A549 (cell line): Measurements from ENCODE around the gene TRIM2. TPM values are rescaled to one million over a fixed set of nuclear protein-coding genes. Genes with fewer than 3 reads are reported as not detected.

Experiments
- ATAC-seq, 2 experiments: fragments of 200-7000 bp in 1 of 2; fragments of >200 bp in 1 of 2; cut with Nextera tagmentation in 1 of 2; cut with Tn5 transposase in 1 of 2; 3 replicates each; pipeline versions ENCODE4 v1.8.0 to v1.9.1; 2018 to 2020; ENCODE audit warnings: mild to moderate bottlenecking in 1 of 2, moderate library complexity in 1 of 2
- CTCF ChIA-PET: fragments of 300-600 bp; sonication (Branson Sonifier 250); formaldehyde crosslinking; extraction: SDS; loops from one replicate; lab custom pipeline; 2021; ENCODE audit warnings: antibody characterized with exemption, inconsistent platforms; lab: Yijun Ruan, JAX
- POLR2A ChIA-PET: fragments of 350-600 bp; formaldehyde crosslinking; extraction: SDS; loops from one replicate; lab custom pipeline; 2021; ENCODE audit warnings: antibody characterized with exemption, inconsistent platforms; lab: Yijun Ruan, JAX
- DNase-seq, 2 experiments: peaks; one replicate each; pipeline versions ENCODE4 v3.0.0 to v3.0.0-alpha.2; 2011 to 2016; ENCODE audit warnings: low read depth in 1 of 2, low spot score in 1 of 2
- FAIRE-seq: peaks from 2 replicates; lab custom pipeline; 2011; peaks lifted over from hg19 to GRCh38; lab: Jason Lieb, UNC
- H3K27ac ChIP-seq, 2 experiments: fragments of >200 bp; sonication (Bioruptor Twin); formaldehyde crosslinking; 3 replicates each; pipeline ENCODE4 v1.5.1; 2016 to 2017
- H3K4me1 ChIP-seq: fragments of >200 bp; sonication (Bioruptor Twin); formaldehyde crosslinking; 3 replicates; pipeline ENCODE4 v1.6.1; 2016
- H3K4me2 ChIP-seq: fragments of >200 bp; sonication (Bioruptor Twin); formaldehyde crosslinking; 3 replicates; pipeline ENCODE4 v1.6.1; 2016
- H3K4me3 ChIP-seq: fragments of >200 bp; sonication (Bioruptor Twin); formaldehyde crosslinking; 3 replicates; pipeline ENCODE4 v1.5.1; 2016
- H3K9me3 ChIP-seq: fragments of >200 bp; sonication (Bioruptor Twin); formaldehyde crosslinking; 3 replicates; pipeline ENCODE4 v1.6.1; 2016
- ATOH8 ChIP-seq: fragments of 250-450 bp; sonication (Bioruptor Pico); IDR thresholded peaks from 2 replicates; pipeline ENCODE4 v1.5.0; 2020; ENCODE audit warnings: low read depth, mild to moderate bottlenecking, moderate library complexity
- BHLHE40 ChIP-seq: IDR thresholded peaks from 2 replicates; pipeline ENCODE4 v1.6.1; 2012; ENCODE audit warnings: low read depth, low read length, inconsistent platforms
- CEBPB ChIP-seq, 2 experiments: fragments of >200 bp in 1 of 2; sonication (Bioruptor Twin) in 1 of 2; formaldehyde crosslinking in 1 of 2; IDR thresholded peaks; 2 replicates each; pipeline ENCODE4 v1.6.1; 2012 to 2016
- CHD4 ChIP-seq: fragments of 200-600 bp; sonication (generic); IDR thresholded peaks from 2 replicates; pipeline ENCODE4 v1.6.1; 2016; ENCODE audit warnings: antibody characterized with exemption, mild to moderate bottlenecking, borderline replicate concordance
- E2F6 ChIP-seq: IDR thresholded peaks from 2 replicates; pipeline ENCODE4 v1.6.1; 2012; ENCODE audit warnings: low read depth, borderline replicate concordance
- EHF ChIP-seq: fragments of 250-450 bp; sonication (Bioruptor Pico); IDR thresholded peaks from 2 replicates; pipeline ENCODE4 v1.5.0; 2020; ENCODE audit warnings: mild to moderate bottlenecking
- ELK1 ChIP-seq: fragments of 150-350 bp; IDR thresholded peaks from 2 replicates; pipeline ENCODE4 v1.6.1; 2014; ENCODE audit warnings: low read depth, mild to moderate bottlenecking, low read length
- EP300 ChIP-seq, 2 experiments: fragments of >200 bp; sonication (Bioruptor Twin); formaldehyde crosslinking; IDR thresholded peaks; 2 replicates in 1 of 2; 3 replicates in 1 of 2; pipeline ENCODE4 v1.6.1; 2016 to 2017
- ESRRA ChIP-seq: fragments of 150-350 bp; IDR thresholded peaks from 2 replicates; pipeline ENCODE4 v1.6.1; 2014; ENCODE audit warnings: mild to moderate bottlenecking, low read length, borderline replicate concordance
- FOSL2 ChIP-seq, 2 experiments: fragments of 450-650 bp in 1 of 2; fragments of >200 bp in 1 of 2; sonication (Bioruptor Twin) in 1 of 2; formaldehyde crosslinking; IDR thresholded peaks; 2 replicates each; pipeline versions ENCODE4 v1.5.0 to v1.6.1; 2016 to 2020; ENCODE audit warnings: mild to moderate bottlenecking in 1 of 2, moderate library complexity in 1 of 2
- HES2 ChIP-seq: fragments of >200 bp; sonication (Bioruptor Twin); formaldehyde crosslinking; IDR thresholded peaks from 2 replicates; pipeline ENCODE4 v1.6.1; 2016
- HEYL ChIP-seq: fragments of 250-450 bp; sonication (Bioruptor Pico); IDR thresholded peaks from 2 replicates; pipeline ENCODE4 v1.8.0; 2021; ENCODE audit warnings: mild to moderate bottlenecking, moderate library complexity
- HMGXB4 ChIP-seq: fragments of 250-450 bp; sonication (Bioruptor Pico); IDR thresholded peaks from 2 replicates; pipeline ENCODE4 v1.5.0; 2021; ENCODE audit warnings: mild to moderate bottlenecking, moderate library complexity, borderline replicate concordance
- HOXA7 ChIP-seq: fragments of 250-450 bp; sonication (Bioruptor Pico); IDR thresholded peaks from 2 replicates; pipeline ENCODE4 v1.5.0; 2020; ENCODE audit warnings: mild to moderate bottlenecking, moderate library complexity
- HOXB13 ChIP-seq: fragments of 250-450 bp; sonication (Bioruptor Pico); IDR thresholded peaks from 2 replicates; pipeline ENCODE4 v1.5.0; 2020; ENCODE audit warnings: low read depth, mild to moderate bottlenecking, moderate library complexity
- JUNB ChIP-seq: fragments of >200 bp; sonication (Bioruptor Twin); formaldehyde crosslinking; IDR thresholded peaks from 2 replicates; pipeline ENCODE4 v1.6.1; 2016
- KDM1A ChIP-seq: fragments of 200-600 bp; sonication (generic); IDR thresholded peaks from 2 replicates; pipeline ENCODE4 v1.6.1; 2016; ENCODE audit warnings: low read depth, mild to moderate bottlenecking
- MAFK ChIP-seq: fragments of 450-650 bp; IDR thresholded peaks from 2 replicates; pipeline ENCODE4 v1.6.1; 2014; ENCODE audit not compliant: partially characterized antibody
- MYC ChIP-seq: IDR thresholded peaks from 2 replicates; pipeline ENCODE4 v1.6.1; 2012; ENCODE audit warnings: mild to moderate bottlenecking, inconsistent platforms, low read length, improper control_type of control experiment, borderline replicate concordance
- NFE2L2 ChIP-seq: fragments of 150-350 bp; conservative IDR thresholded peaks from 2 replicates; pipeline ENCODE4 v1.6.1; 2014; ENCODE audit warnings: low read length
- POLR2A ChIP-seq: IDR thresholded peaks from 2 replicates; pipeline ENCODE4 v1.6.1; 2012; ENCODE audit warnings: mild to moderate bottlenecking, low read length
- POLR2AphosphoS2 ChIP-seq: conservative IDR thresholded peaks from 2 replicates; pipeline ENCODE4 v1.6.1; 2012; ENCODE audit warnings: low read length, improper control_type of control experiment, inconsistent platforms
- RAD21 ChIP-seq, 2 experiments: fragments of >200 bp in 1 of 2; sonication (Bioruptor Twin) in 1 of 2; formaldehyde crosslinking in 1 of 2; IDR thresholded peaks in 1 of 2; conservative IDR thresholded peaks in 1 of 2; 2 replicates in 1 of 2; 3 replicates in 1 of 2; pipeline ENCODE4 v1.6.1; 2012 to 2018; ENCODE audit warnings: inconsistent platforms in 1 of 2
- REST ChIP-seq: fragments of 200-600 bp; sonication (generic); IDR thresholded peaks from 2 replicates; pipeline ENCODE4 v1.6.1; 2016; ENCODE audit warnings: antibody characterized with exemption, mild to moderate bottlenecking, moderate library complexity
- RFX5 ChIP-seq: fragments of 450-650 bp; IDR thresholded peaks from 2 replicates; pipeline ENCODE4 v1.7.1; 2014; ENCODE audit warnings: antibody characterized with exemption, mild to moderate bottlenecking, moderate library complexity
- SMC3 ChIP-seq: fragments of >200 bp; sonication (Bioruptor Twin); formaldehyde crosslinking; IDR thresholded peaks from 3 replicates; pipeline ENCODE4 v1.6.1; 2018; ENCODE audit warnings: inconsistent platforms
- SREBF2 ChIP-seq: fragments of 450-650 bp; IDR thresholded peaks from 2 replicates; pipeline ENCODE4 v1.6.1; 2014; ENCODE audit warnings: mild to moderate bottlenecking, moderate library complexity
- TFCP2L1 ChIP-seq: fragments of 250-450 bp; sonication (Bioruptor Pico); IDR thresholded peaks from 2 replicates; pipeline ENCODE4 v1.5.0; 2021; ENCODE audit warnings: mild to moderate bottlenecking
- ZSCAN20 ChIP-seq: fragments of 250-450 bp; sonication (Bioruptor Pico); IDR thresholded peaks from 2 replicates; pipeline ENCODE4 v1.8.0; 2022; ENCODE audit warnings: mild to moderate bottlenecking, moderate library complexity
- WGBS: methylation state at CpG from one replicate; pipeline ENCODE4 v1.1.6; 2017; ENCODE audit errors: missing lambda C conversion rate; 5-methylcytosine and 5-hydroxymethylcytosine counted together
- polyA plus RNA-seq, 4 experiments: library from polyadenylated mRNA; depleted of rRNA in 3 of 4; stranded (reverse); fragments of >200 nt; fragmentation: RNase III in 1 of 4; extraction: RNeasy Plus Mini Kit Qiagen cat#74134 plus additional on column Dnase treatment in 1 of 4; gene quantifications; 2 replicates in 3 of 4; 3 replicates in 1 of 4; pipeline ENCODE4 v1.2.3, GENCODE V29; 2011 to 2017

Gene TRIM2
- polyA plus RNA-seq, 2 of the 4 experiments (the other 2 are of a cell fraction): 0.92 to 1.4 TPM

GRCh38 chr4:153385784-153386183 is 181.5 kb downstream of the TRIM2 start:
- TF ChIP-seq HOXB13 (CRISPR knock-in tag): no peak
- TF ChIP-seq TFCP2L1 (CRISPR knock-in tag): no peak
- TF ChIP-seq MAFK: no peak
- no peak for TF ChIP-seq HES2
- TF ChIP-seq REST: no peak
- TF ChIP-seq KDM1A: no peak
- TF ChIP-seq POLR2A: no peak
- TF ChIP-seq FOSL2 (IDR thresholded peaks at IDR 0.05): no peak
- no peak for TF ChIP-seq FOSL2 (CRISPR knock-in tag; IDR thresholded peaks at IDR 0.05)
- no peak for TF ChIP-seq HMGXB4 (CRISPR knock-in tag)
- TF ChIP-seq SREBF2: no peak
- no peak for TF ChIP-seq POLR2AphosphoS2
- no peak for TF ChIP-seq MYC
- no peak for TF ChIP-seq ATOH8
- TF ChIP-seq NFE2L2: no peak
- no peak for TF ChIP-seq HEYL
- TF ChIP-seq CEBPB (IDR thresholded peaks at IDR 0.05): no peak
- TF ChIP-seq RFX5: no peak
- TF ChIP-seq E2F6: no peak
- Histone ChIP-seq H3K4me1 (no peaks in the 10 kb centered on the region), H3K4me3 (no peak overlapping the region), H3K27ac (no peak overlapping the region), H3K4me2 (no peak overlapping the region), H3K9me3 (no peaks in the 10 kb centered on the region)
- 69% methylated on average over 2 of the region's 2 CpGs for WGBS
- ATAC-seq (no peak), FAIRE-seq (no peak), DNase-seq (no peak)
- CTCF ChIA-PET: no interaction called here
- POLR2A ChIA-PET: no interaction called here

- 92% methylated on average over 4 of the region's 4 CpGs for WGBS
- Histone ChIP-seq H3K4me3 (no peak overlapping the region), H3K9me3 (no peaks in the 10 kb centered on the region), H3K27ac (no peak overlapping the region), H3K4me1 (peaks cover 3% of the 10 kb centered on the region; the same call in 2 of the 3 replicates), H3K4me2 (no peak overlapping the region)
- DNase-seq: no peak
- FAIRE-seq: no peak
- ATAC-seq: no peak
- CTCF ChIA-PET: no interaction called here
- POLR2A ChIA-PET: no interaction called here
- TF ChIP-seq ESRRA: no peak
- no peak for TF ChIP-seq EHF
- TF ChIP-seq JUNB: no peak
- no peak for TF ChIP-seq CHD4
- TF ChIP-seq HOXA7 (CRISPR knock-in tag): no peak
- no peak for TF ChIP-seq SMC3
- no peak for TF ChIP-seq HMGXB4 (CRISPR knock-in tag)
- TF ChIP-seq BHLHE40: no peak
- TF ChIP-seq ELK1: no peak
- TF ChIP-seq E2F6: no peak
- no peak for TF ChIP-seq ZSCAN20 (CRISPR knock-in tag)
- no peak for TF ChIP-seq RAD21 (conservative IDR thresholded peaks at IDR 0.05 in 1 of 2, IDR thresholded peaks at IDR 0.05 in 1 of 2)
- TF ChIP-seq EP300 (IDR thresholded peaks at IDR 0.05): no peak
These were observed 183.7 kb downstream of the TRIM2 start for GRCh38 chr4:153387981-153388380.
